GM19328 (cell line): ENCODE measurements around the gene PTPRA.
"Not testable (repeated sequence)": the region's sequence is repeated elsewhere in the genome, so short reads cannot be mapped to it uniquely, and the experiment has no call there.

Source experiments
- ATAC-seq: cut with Tn5 transposase; IDR thresholded peaks from one replicate; pipeline ENCODE4 v1.9.1; 2021; ENCODE audit warnings: mild to moderate bottlenecking, moderate library complexity; ENCODE audit not compliant: unreplicated experiment

PTPRA gene

GRCh38 chr20:2991532-2991931 is 118.3 kb downstream of the PTPRA start:
- no peak for ATAC-seq

GRCh38 chr20:2993250-2993649 is 120.0 kb downstream of the PTPRA start:
- no peak for ATAC-seq

- no peak for ATAC-seq
These were observed 122.5 kb downstream of the PTPRA start for GRCh38 chr20:2995796-2996195.

DNA sequence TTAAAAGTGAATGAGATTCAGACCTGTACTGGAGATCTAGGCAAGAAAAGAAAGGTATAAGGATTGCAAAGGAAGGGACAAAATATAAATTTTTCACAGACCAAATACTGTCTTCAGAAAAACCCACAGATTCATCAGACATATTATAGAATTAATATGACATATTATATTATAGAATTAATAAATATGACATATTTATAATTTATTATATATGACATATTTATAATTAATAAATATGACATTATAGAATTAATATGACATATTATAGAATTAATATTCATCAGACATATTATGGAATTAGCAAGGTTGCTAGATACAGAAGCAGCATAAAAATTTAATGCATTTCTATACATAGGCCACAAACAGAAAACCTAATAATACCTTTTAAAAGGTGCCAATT is 125.4 kb downstream of the PTPRA start:
- no peak for ATAC-seq

DNA sequence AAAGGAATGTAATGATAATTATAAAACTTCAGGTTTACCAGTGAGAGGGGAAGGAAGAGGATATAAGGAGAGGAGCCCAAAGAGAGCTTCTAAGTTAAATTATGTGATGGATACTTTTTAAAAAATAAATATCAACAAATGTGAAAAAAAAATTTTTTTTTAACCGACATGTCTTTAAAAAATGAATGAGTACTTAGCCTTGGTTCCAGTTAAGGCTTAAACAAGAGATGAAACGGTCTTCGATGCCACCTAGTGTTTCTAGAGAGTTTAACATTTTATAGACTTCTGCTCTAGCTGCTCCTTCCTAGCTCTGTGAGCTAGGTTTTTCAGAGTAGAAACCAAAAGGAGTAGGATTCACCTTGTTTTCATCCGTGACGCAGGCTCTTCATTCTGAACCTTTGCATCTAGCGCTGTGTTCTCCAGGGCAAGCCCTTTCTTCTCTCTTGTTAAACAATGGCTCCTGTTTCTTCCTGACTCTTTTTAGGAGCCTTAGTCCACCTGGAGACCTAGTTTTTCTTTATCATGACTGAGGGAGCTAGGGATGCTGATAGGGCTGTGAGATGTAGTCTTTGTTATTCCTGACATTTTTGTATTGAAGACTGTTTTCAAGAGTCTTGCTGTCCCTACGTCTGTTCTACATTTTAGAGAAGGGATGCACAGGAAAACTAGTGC is 127.7 kb downstream of the PTPRA start:
- ATAC-seq: no peak

GRCh38 chr20:3003416-3003815 is 130.1 kb downstream of the PTPRA start:
- ATAC-seq: no peak

DNA sequence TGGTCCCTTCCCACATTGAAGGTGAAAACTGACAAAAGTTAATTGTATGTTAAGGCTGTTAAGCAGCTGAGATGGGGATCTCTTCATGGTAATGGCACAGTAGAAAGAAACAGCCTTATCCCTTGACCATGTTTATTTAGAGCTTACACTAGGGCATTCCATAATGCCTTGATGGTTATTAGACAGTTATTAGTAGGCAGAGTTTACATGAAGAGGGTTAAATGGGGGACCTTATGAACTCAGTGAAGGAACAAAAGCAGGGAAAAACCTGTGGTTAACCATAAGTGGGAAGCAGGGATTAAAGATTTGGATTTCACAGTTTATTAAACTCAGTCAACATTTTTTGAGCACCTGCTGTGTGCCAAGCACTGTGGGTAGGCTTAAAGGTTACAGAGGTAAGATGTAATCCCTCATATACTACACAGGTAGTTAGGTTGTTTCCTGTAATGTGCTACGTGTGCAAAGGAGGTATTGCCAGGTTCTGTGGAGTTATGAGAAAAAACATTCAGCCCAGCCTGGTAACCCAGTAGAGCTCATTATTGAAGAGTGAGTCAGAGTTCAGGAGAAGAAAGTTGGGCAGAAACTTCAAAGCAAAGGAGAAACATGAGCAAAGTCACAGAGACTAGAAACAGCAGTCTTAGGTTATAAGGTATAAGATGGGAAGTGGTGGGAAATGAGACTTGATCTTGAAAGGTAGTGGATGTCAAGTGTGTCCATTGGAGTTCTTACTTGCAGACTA is 137.9 kb downstream of the PTPRA start:
- ATAC-seq: no peak

DNA sequence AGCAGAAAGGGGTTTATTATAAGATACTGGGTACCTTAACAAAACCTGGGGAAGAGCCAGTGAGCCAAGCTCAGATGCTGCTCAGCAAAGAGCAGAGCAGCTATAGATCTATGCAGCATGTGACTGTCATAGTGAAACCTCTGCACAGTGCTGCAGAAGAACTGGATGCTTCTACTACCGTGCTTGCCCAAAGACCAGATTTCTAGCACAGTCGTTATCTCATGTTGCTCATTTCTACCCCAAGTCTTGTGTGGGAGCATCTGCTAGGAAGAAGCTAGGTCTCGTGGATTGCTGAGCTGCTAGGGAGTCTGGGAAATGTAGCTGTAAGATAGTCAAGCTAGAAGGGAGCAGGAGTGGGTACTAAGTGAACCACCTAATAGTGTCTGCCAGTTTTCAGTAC is 138.5 kb downstream of the PTPRA start:
- no peak for ATAC-seq

GRCh38 chr20:3013771-3014170 is 140.5 kb downstream of the PTPRA start:
- no peak for ATAC-seq

GRCh38 chr20:3014179-3014578 is 140.9 kb downstream of the PTPRA start:
- ATAC-seq: no peak

GRCh38 chr20:3014662-3015061 is 141.4 kb downstream of the PTPRA start:
- ATAC-seq: no peak

GRCh38 chr20:3015302-3015701 is 142.0 kb downstream of the PTPRA start:
- ATAC-seq: not testable (repeated sequence)

DNA sequence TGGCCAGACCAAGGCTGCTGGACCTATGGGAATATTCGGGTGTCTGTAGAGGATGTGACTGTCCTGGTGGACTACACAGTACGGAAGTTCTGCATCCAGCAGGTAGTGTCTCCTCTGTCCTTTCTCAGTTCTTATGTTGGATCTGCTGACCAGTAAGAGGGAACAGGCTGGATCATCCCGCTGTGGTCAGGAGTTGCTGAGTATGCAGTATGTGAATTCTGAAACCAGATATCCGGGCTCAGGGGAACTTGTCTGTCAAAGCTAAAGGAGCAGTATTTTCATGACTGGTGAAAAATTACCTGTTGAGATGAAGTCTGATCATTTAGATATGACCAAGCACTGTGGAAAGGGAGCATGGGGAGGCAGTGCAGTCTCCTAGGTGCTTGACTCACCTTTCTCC is 148.0 kb downstream of the PTPRA start:
- ATAC-seq: no peak

GRCh38 chr20:3021777-3022176 is 148.5 kb downstream of the PTPRA start:
- no peak for ATAC-seq

DNA sequence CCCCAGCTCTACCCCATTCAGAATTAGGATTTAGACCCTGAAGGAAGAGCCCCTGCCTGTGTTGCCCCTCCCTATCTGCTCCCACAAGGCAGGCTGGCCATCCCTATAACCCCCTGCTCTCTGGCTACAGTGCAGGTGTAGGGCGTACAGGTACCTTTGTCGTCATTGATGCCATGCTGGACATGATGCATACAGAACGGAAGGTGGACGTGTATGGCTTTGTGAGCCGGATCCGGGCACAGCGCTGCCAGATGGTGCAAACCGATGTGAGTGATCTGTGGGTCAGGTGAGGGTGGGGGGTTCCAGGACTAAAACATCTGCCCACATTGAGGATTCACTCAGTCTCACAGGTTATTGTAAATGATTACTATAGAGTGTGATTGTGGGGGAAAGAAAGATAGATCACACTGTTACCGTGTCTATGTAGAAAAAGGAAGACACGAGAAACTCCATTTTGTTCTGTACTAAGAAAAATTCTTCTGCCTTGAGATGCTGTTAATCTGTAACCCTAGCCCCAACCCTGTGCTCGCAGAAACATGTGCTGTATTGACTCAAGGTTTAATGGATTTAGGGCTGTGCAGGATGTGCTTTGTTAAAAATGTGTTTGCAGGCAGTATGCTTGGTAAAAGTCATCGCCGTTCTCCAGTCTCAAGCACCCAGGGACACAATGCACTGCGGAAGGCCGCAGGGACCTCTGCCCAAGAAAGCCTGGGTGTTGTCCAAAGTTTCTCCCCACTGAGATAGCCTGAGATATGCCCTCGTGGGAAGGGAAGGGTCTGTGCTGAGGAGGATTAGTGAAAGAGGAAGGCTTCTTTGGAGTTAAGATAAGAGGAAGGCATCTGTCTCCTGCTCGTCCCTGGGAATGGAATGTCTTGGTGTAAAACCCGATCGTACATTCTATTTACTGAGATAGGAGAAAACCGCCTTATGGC is 149.5 kb downstream of the PTPRA start:
- ATAC-seq: not testable (repeated sequence)

DNA sequence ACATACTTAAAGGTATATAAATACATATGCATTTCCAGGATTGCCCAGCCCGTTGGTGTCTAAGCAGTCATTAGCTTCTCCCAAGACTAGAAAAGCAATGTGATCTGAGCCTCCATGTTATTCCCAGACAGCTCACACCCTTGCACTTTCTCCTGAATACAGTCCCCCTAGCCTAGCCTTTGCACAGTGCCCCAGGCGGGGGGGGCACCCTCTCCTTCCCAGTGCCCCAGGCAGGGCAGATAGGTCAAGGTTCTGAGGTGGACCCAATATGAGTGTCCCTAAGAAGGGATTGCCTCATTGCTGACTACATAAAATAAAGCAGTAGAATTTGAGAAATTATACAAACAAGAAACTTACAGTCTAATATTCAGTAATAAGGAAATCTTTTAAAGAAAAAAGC is 154.7 kb downstream of the PTPRA start:
- ATAC-seq: no peak

GRCh38 chr20:3031524-3032147 is 158.4 kb downstream of the PTPRA start:
- ATAC-seq: no peak

DNA sequence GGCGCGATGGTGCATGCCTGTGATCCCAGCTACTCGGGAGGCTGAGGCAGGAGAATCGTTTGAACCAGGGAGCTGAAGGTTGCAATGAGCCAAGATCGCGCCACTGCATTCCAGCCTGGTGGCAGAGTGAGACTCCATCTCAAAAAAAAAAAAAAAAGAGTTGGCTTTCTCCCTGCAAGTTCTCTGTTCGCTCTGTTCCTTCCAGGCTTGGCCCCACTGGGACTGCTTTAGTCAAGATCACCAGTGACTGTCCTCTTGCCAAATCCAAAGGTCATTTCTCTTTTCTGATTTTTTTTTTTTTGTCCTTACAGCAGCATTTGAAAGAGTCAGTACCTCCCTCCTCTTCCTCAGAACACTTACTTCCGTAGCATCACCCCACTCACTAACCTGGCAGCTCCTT is 159.3 kb downstream of the PTPRA start:
- no peak for ATAC-seq

- ATAC-seq: no peak
These were observed 164.4 kb downstream of the PTPRA start for GRCh38 chr20:3037654-3038053.

DNA sequence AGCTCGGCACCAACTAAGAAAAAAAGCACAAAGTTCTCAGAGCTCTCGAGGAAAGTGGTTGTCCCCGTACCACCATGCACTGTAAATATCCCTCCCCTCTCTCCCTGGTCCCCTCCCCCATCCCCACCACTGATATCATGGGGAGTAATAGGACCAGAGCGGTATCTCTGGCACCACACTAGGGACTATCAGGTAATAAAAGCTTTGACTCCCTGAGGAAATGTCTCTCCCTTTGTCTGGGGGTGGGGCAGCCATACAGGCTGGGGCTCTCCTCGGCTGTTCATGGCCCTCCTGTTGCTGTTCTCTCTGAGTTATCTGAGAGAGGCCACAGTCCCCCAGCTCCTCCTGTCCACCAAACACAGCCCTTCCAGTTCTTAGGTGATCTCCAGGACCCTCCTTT is 165.2 kb downstream of the PTPRA start:
- no peak for ATAC-seq

DNA sequence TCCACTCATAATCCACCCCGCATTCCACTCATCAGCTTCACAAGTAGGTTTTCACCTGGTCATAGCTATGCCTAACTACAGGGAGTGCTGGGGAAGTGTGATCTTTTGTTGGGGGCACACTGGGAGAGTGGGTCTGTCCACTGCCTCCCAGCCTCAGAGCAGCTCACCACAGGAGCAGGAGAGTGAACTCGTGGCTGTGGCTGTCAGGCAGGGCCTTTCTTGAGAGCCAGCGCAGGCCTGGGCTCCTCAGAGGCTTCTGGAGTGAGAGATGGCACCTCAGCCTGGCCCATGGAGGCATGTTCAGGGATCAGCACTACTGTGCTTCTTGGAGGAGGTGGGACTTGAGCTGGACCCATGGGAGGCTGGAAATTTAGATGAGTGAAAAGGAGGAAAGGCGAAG is 166.1 kb downstream of the PTPRA start:
- no peak for ATAC-seq
